ENCODE data around the gene TMOD2.

DNA sequence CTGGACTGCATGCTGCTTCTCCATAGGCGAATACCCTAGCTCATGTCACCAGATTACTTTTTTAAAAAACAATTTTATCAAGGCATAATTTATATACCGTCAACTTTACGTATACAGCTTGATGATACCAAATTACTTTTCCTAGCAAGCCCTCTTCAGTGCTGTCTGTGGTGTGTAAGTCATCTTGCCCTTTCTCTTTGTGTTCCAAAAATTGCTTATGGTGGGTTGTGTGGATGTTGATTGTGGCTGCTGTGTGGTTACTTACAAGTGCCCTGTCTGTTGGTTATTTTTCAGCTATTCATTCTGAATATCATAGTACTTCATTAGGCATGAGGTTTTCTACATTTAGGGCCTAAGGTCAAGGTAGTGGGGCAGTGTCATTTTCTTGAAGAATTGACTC, 90.9 kb downstream of the TMOD2 start:
- TF ChIP-seq, protein P1, sequence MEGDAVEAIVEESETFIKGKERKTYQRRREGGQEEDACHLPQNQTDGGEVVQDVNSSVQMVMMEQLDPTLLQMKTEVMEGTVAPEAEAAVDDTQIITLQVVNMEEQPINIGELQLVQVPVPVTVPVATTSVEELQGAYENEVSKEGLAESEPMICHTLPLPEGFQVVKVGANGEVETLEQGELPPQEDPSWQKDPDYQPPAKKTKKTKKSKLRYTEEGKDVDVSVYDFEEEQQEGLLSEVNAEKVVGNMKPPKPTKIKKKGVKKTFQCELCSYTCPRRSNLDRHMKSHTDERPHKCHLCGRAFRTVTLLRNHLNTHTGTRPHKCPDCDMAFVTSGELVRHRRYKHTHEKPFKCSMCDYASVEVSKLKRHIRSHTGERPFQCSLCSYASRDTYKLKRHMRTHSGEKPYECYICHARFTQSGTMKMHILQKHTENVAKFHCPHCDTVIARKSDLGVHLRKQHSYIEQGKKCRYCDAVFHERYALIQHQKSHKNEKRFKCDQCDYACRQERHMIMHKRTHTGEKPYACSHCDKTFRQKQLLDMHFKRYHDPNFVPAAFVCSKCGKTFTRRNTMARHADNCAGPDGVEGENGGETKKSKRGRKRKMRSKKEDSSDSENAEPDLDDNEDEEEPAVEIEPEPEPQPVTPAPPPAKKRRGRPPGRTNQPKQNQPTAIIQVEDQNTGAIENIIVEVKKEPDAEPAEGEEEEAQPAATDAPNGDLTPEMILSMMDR (conservative IDR thresholded peaks at IDR 0.05; ENCODE audit: low read length), result no peak
- TF ChIP-seq EZH2phosphoT487 (IDR thresholded peaks at IDR 0.05; ENCODE audit: borderline replicate concordance), result no peak

All from Loucy (cell line).